IgD-negative memory B cell (primary cell): ENCODE data around the gene SMIM38. TPM values are rescaled to one million over a fixed set of nuclear protein-coding genes. Genes with fewer than 3 reads are reported as not detected.

Experiments used
- H3K27ac Mint-ChIP-seq, 3 donors: one replicate each; pipeline ENCODE4 v1.8.0; 2020 to 2022; ENCODE audit warnings: mild to moderate bottlenecking in 3 of 3, mixed read lengths in 3 of 3, moderate library complexity in 1 of 3
- H3K27me3 Mint-ChIP-seq: one replicate; pipeline ENCODE4 v1.8.0; 2021; ENCODE audit warnings: mixed read lengths
- H3K36me3 Mint-ChIP-seq: one replicate; pipeline ENCODE4 v1.8.0; 2020; ENCODE audit warnings: mild to moderate bottlenecking, mixed read lengths
- H3K4me1 Mint-ChIP-seq, 3 donors: one replicate each; pipeline ENCODE4 v1.8.0; 2020 to 2022; ENCODE audit warnings: mixed read lengths in 3 of 3, mild to moderate bottlenecking in 1 of 3
- H3K4me3 Mint-ChIP-seq, 4 donors: one replicate each; pipeline ENCODE4 v1.8.0; 2020 to 2022; ENCODE audit warnings: mild to moderate bottlenecking in 4 of 4, mixed read lengths in 4 of 4, moderate library complexity in 3 of 4
- H3K9me3 Mint-ChIP-seq, 3 donors: one replicate each; pipeline ENCODE4 v1.8.0; 2020 to 2021; ENCODE audit warnings: mixed read lengths in 3 of 3, mild to moderate bottlenecking in 1 of 3
- polyA plus RNA-seq: library from polyadenylated mRNA; unstranded; fragments of 300-500 nt; fragmentation: Illumina TruSeq; gene quantifications from one replicate; pipeline ENCODE4 v1.2.3, GENCODE V29; 2021

Gene SMIM38
- polyA plus RNA-seq, 1 donor from 2014 or later, result not detected

- H3K4me3 Mint-ChIP-seq, result no peak overlapping the region
- H3K36me3 Mint-ChIP-seq, result peaks cover 2% of the 10 kb centered on the region
- peaks cover 0 to 6% (median 3%) of the 10 kb centered on the region in 3 donors for H3K9me3 Mint-ChIP-seq
- H3K4me1 Mint-ChIP-seq, result peaks cover 0 to 10% (median 2%) of the 10 kb centered on the region in 3 donors
- H3K27me3 Mint-ChIP-seq, result peaks cover 17% of the 10 kb centered on the region
- H3K27ac Mint-ChIP-seq, result no peak overlapping the region
These were observed 815 bp upstream of the SMIM38 start for GRCh38 chr11:69154938-69155301.

- Mint-ChIP-seq H3K4me3 (peak overlapping the region in 1 of 4 donors; percentile 75), H3K27me3 (peaks cover 17% of the 10 kb centered on the region), H3K36me3 (peaks cover 2% of the 10 kb centered on the region), H3K4me1 (peaks cover 0 to 10% (median 2%) of the 10 kb centered on the region in 3 donors), H3K9me3 (no peaks in the 10 kb centered on the region), H3K27ac (no peak overlapping the region)
These were observed 502 bp downstream of the SMIM38 start for GRCh38 chr11:69156235-69156639.

- Mint-ChIP-seq H3K4me1 (peaks cover 0 to 10% (median 2%) of the 10 kb centered on the region in 3 donors), H3K9me3 (no peaks in the 10 kb centered on the region), H3K27me3 (peaks cover 17% of the 10 kb centered on the region), H3K36me3 (peaks cover 2% of the 10 kb centered on the region), H3K27ac (no peak overlapping the region), H3K4me3 (peak overlapping the region in 2 of 4 donors; percentile 54 to 75)
These were observed 979 bp downstream of the SMIM38 start for GRCh38 chr11:69156673-69157155.

- Mint-ChIP-seq H3K4me3 (no peak overlapping the region), H3K4me1 (peaks cover 0 to 10% (median 2%) of the 10 kb centered on the region in 3 donors), H3K27ac (no peak overlapping the region), H3K27me3 (peaks cover 17% of the 10 kb centered on the region), H3K9me3 (no peaks in the 10 kb centered on the region), H3K36me3 (peaks cover 2% of the 10 kb centered on the region)
These were observed 1.6 kb downstream of the SMIM38 start for GRCh38 chr11:69157156-69157821.

- H3K4me1 Mint-ChIP-seq, result peaks cover 0 to 10% (median 2%) of the 10 kb centered on the region in 3 donors
- H3K27me3 Mint-ChIP-seq, result peaks cover 17% of the 10 kb centered on the region
- H3K4me3 Mint-ChIP-seq, result no peak overlapping the region
- H3K36me3 Mint-ChIP-seq, result peaks cover 2% of the 10 kb centered on the region
- H3K9me3 Mint-ChIP-seq, result peaks cover 0 to 4% (median 0%) of the 10 kb centered on the region in 3 donors
- no peak overlapping the region for H3K27ac Mint-ChIP-seq
These were observed 2.1 kb downstream of the SMIM38 start for GRCh38 chr11:69157822-69158231.

GRCh38 chr11:69158301-69159149 is 2.8 kb downstream of the SMIM38 start:
- Mint-ChIP-seq H3K4me3 (no peak overlapping the region), H3K27me3 (peaks cover 17% of the 10 kb centered on the region), H3K36me3 (peaks cover 4% of the 10 kb centered on the region), H3K27ac (no peak overlapping the region), H3K4me1 (peaks cover 0 to 9% (median 2%) of the 10 kb centered on the region in 3 donors), H3K9me3 (peaks cover 0 to 9% (median 2%) of the 10 kb centered on the region in 3 donors)

GRCh38 chr11:69159150-69159852 is 3.6 kb downstream of the SMIM38 start:
- H3K27me3 Mint-ChIP-seq, result peaks cover 20% of the 10 kb centered on the region
- no peak overlapping the region for H3K27ac Mint-ChIP-seq
- H3K4me3 Mint-ChIP-seq, result peak overlapping the region in 1 of 4 donors; percentile 5
- peaks cover 2 to 15% (median 4%) of the 10 kb centered on the region in 3 donors for H3K9me3 Mint-ChIP-seq
- peaks cover 5% of the 10 kb centered on the region for H3K36me3 Mint-ChIP-seq
- peaks cover 0 to 9% (median 2%) of the 10 kb centered on the region in 3 donors for H3K4me1 Mint-ChIP-seq

- H3K36me3 Mint-ChIP-seq, result peaks cover 5% of the 10 kb centered on the region
- H3K4me1 Mint-ChIP-seq, result peaks cover 2 to 9% (median 2%) of the 10 kb centered on the region in 3 donors
- H3K27me3 Mint-ChIP-seq, result peaks cover 18% of the 10 kb centered on the region
- peaks cover 4 to 15% (median 4%) of the 10 kb centered on the region in 3 donors for H3K9me3 Mint-ChIP-seq
- no peak overlapping the region for H3K4me3 Mint-ChIP-seq
- no peak overlapping the region for H3K27ac Mint-ChIP-seq
These were observed 4.8 kb downstream of the SMIM38 start for GRCh38 chr11:69160296-69161116.

GRCh38 chr11:69161117-69161407 is 5.3 kb downstream of the SMIM38 start:
- Mint-ChIP-seq H3K27ac (no peak overlapping the region), H3K27me3 (peaks cover 13% of the 10 kb centered on the region), H3K4me1 (peaks cover 2 to 4% (median 4%) of the 10 kb centered on the region in 3 donors), H3K9me3 (peaks cover 4 to 15% (median 4%) of the 10 kb centered on the region in 3 donors), H3K36me3 (peaks cover 5% of the 10 kb centered on the region), H3K4me3 (no peak overlapping the region)

GRCh38 chr11:69162505-69162904 is 6.8 kb downstream of the SMIM38 start:
- Mint-ChIP-seq H3K27me3 (peaks cover 4% of the 10 kb centered on the region), H3K4me1 (peaks cover 6 to 8% (median 6%) of the 10 kb centered on the region in 3 donors), H3K27ac (peak overlapping the region in 1 of 3 donors; percentile 41), H3K9me3 (peaks cover 4 to 15% (median 4%) of the 10 kb centered on the region in 3 donors), H3K4me3 (no peak overlapping the region), H3K36me3 (peaks cover 5% of the 10 kb centered on the region)

- no peak overlapping the region for H3K4me3 Mint-ChIP-seq
- peaks cover 4 to 15% (median 4%) of the 10 kb centered on the region in 3 donors for H3K9me3 Mint-ChIP-seq
- peaks cover 4% of the 10 kb centered on the region for H3K27me3 Mint-ChIP-seq
- H3K36me3 Mint-ChIP-seq, result peaks cover 5% of the 10 kb centered on the region
- no peak overlapping the region for H3K27ac Mint-ChIP-seq
- H3K4me1 Mint-ChIP-seq, result peaks cover 8 to 10% (median 8%) of the 10 kb centered on the region in 3 donors
These were observed 8.1 kb downstream of the SMIM38 start for GRCh38 chr11:69163842-69164241.

GRCh38 chr11:69164824-69165223 is 9.1 kb downstream of the SMIM38 start:
- Mint-ChIP-seq H3K9me3 (peaks cover 4 to 15% (median 4%) of the 10 kb centered on the region in 3 donors), H3K4me1 (peaks cover 8 to 10% (median 8%) of the 10 kb centered on the region in 3 donors), H3K27me3 (peaks cover 6% of the 10 kb centered on the region), H3K36me3 (peaks cover 3% of the 10 kb centered on the region), H3K27ac (no peak overlapping the region), H3K4me3 (no peak overlapping the region)

GRCh38 chr11:69165775-69166174 is 10.0 kb downstream of the SMIM38 start:
- H3K4me1 Mint-ChIP-seq, result peaks cover 8 to 12% (median 8%) of the 10 kb centered on the region in 3 donors
- H3K27ac Mint-ChIP-seq, result no peak overlapping the region
- H3K36me3 Mint-ChIP-seq, result peaks cover 3% of the 10 kb centered on the region
- peaks cover 6% of the 10 kb centered on the region for H3K27me3 Mint-ChIP-seq
- peaks cover 4 to 15% (median 4%) of the 10 kb centered on the region in 3 donors for H3K9me3 Mint-ChIP-seq
- no peak overlapping the region for H3K4me3 Mint-ChIP-seq
